A549 (cell line): ENCODE measurements around the gene INF2.
"Not testable (repeated sequence)": the region's sequence is repeated elsewhere in the genome, so short reads cannot be mapped to it uniquely, and the experiment has no call there.

Source experiments
- CTCF ChIP-seq: fragments of >200 bp; sonication (Bioruptor Twin); formaldehyde crosslinking; IDR thresholded peaks from 3 replicates; pipeline ENCODE4 v1.5.1; 2016
- EP300 ChIP-seq, 2 experiments: fragments of >200 bp; sonication (Bioruptor Twin); formaldehyde crosslinking; IDR thresholded peaks; 2 replicates in 1 of 2; 3 replicates in 1 of 2; pipeline ENCODE4 v1.6.1; 2016 to 2017
- GATA3 ChIP-seq: IDR thresholded peaks from 2 replicates; pipeline ENCODE4 v1.6.1; 2012; ENCODE audit warnings: borderline replicate concordance
- RCOR1 ChIP-seq: fragments of 150-350 bp; IDR thresholded peaks from 2 replicates; pipeline ENCODE4 v1.6.1; 2014; ENCODE audit warnings: antibody characterized with exemption, low read length, low read depth
- RFX5 ChIP-seq: fragments of 450-650 bp; IDR thresholded peaks from 2 replicates; pipeline ENCODE4 v1.7.1; 2014; ENCODE audit warnings: antibody characterized with exemption, mild to moderate bottlenecking, moderate library complexity

GRCh38 chr14:104661528-104662157, 27.8 kb upstream of the INF2 start:
- not testable (repeated sequence) for TF ChIP-seq EP300 (IDR thresholded peaks at IDR 0.05); RCOR1; CTCF; RFX5; GATA3
